GM23248 (cell line): ENCODE data around the gene DDX10.

Source experiments
- EZH2 ChIP-seq: fragments of 200-600 bp; sonication (generic); IDR thresholded peaks from 2 replicates; pipeline ENCODE4 v1.6.1; 2018; ENCODE audit warnings: antibody characterized with exemption, mild to moderate bottlenecking; ENCODE audit not compliant: insufficient read depth, poor library complexity, severe bottlenecking
- EZH2phosphoT487 ChIP-seq: fragments of 200-600 bp; sonication (generic); IDR thresholded peaks from 2 replicates; pipeline ENCODE4 v1.6.1; 2018; ENCODE audit warnings: antibody characterized with exemption, moderate library complexity, mild to moderate bottlenecking, low read depth; ENCODE audit not compliant: insufficient read depth

DNA sequence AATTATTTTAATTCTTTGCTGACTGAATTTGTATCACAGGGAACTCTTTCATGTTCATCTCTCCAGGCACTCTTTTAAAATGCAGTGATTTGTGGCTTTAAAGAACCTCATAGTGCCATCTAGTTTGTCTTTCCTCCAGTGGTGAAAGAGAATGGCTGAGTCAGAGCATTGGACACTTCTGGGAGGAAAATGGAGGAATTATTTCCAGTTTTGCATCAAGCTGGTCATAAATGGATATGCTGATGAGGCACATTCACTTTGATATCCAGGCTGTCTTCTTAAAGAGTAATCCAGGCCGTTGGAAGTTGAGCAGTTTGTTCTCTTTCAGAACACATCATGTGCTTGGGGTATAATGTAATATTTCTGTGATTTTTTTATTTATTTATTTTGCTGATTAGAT, 273.7 kb downstream of the DDX10 start:
- TF ChIP-seq EZH2 (no peak), EZH2phosphoT487 (no peak)
